H9 (cell line): ENCODE measurements around the gene MCAM. TPM values are rescaled to one million over a fixed set of nuclear protein-coding genes. Genes with fewer than 3 reads are reported as not detected.

Experiments used
- DNase-seq: peaks from one replicate; pipeline ENCODE4 v3.0.0-alpha.2; 2017
- H2AFZ ChIP-seq: one replicate; pipeline ENCODE4 v1.6.1; 2013; ENCODE audit warnings: mild to moderate bottlenecking, low read length, control low read depth, moderate library complexity
- H2AK5ac ChIP-seq: 2 replicates; pipeline ENCODE4 v1.6.1; 2013; ENCODE audit warnings: low read length, control low read depth, mixed read lengths; ENCODE audit not compliant: insufficient read length
- H2BK120ac ChIP-seq: one replicate; pipeline ENCODE4 v1.6.1; 2013; ENCODE audit warnings: low read depth, mild to moderate bottlenecking, low read length, control low read depth, inconsistent platforms; ENCODE audit not compliant: poor library complexity, severe bottlenecking
- H2BK12ac ChIP-seq: 2 replicates; pipeline ENCODE4 v1.6.1; 2013; ENCODE audit warnings: low read length, control low read depth, mixed read lengths, low read depth; ENCODE audit not compliant: insufficient read length
- H2BK15ac ChIP-seq: 2 replicates; pipeline ENCODE4 v1.6.1; 2013; ENCODE audit warnings: low read depth, low read length, control low read depth
- H2BK20ac ChIP-seq: one replicate; pipeline ENCODE4 v1.6.1; 2013; ENCODE audit warnings: low read depth, mild to moderate bottlenecking, low read length, control low read depth, inconsistent platforms; ENCODE audit not compliant: poor library complexity, severe bottlenecking
- H2BK5ac ChIP-seq: 2 replicates; pipeline ENCODE4 v1.6.1; 2013; ENCODE audit warnings: low read length, control low read depth, mixed read lengths; ENCODE audit not compliant: insufficient read length
- H3K14ac ChIP-seq: 2 replicates; pipeline ENCODE4 v1.6.1; 2013; ENCODE audit warnings: low read length, control low read depth; ENCODE audit not compliant: insufficient read depth
- H3K18ac ChIP-seq: 2 replicates; pipeline ENCODE4 v1.6.1; 2013; ENCODE audit warnings: low read depth, mild to moderate bottlenecking, mixed read lengths, low read length, control low read depth; ENCODE audit not compliant: insufficient read length
- H3K23ac ChIP-seq: 2 replicates; pipeline ENCODE4 v1.6.1; 2013; ENCODE audit warnings: low read length, control low read depth, mixed read lengths, low read depth; ENCODE audit not compliant: insufficient read length
- H3K23me2 ChIP-seq: 2 replicates; pipeline ENCODE4 v1.6.1; 2013; ENCODE audit warnings: low read depth, mild to moderate bottlenecking, mixed read lengths, low read length, control low read depth; ENCODE audit not compliant: insufficient read length, poor library complexity, severe bottlenecking
- H3K27ac ChIP-seq: 2 replicates; pipeline ENCODE4 v1.5.1; 2013; ENCODE audit warnings: low read length, control low read depth, mixed read lengths, low read depth; ENCODE audit not compliant: insufficient read length
- H3K27me3 ChIP-seq: 2 replicates; pipeline ENCODE4 v1.6.1; 2013; ENCODE audit warnings: low read length, control low read depth, inconsistent platforms; ENCODE audit not compliant: insufficient read depth
- H3K4ac ChIP-seq: 2 replicates; pipeline ENCODE4 v1.6.1; 2013; ENCODE audit warnings: low read depth, mild to moderate bottlenecking, control low read depth, inconsistent platforms, low read length, moderate library complexity
- H3K4me1 ChIP-seq: 2 replicates; pipeline ENCODE4 v1.6.1; 2013; ENCODE audit warnings: low read length, control low read depth, inconsistent platforms; ENCODE audit not compliant: insufficient read depth
- H3K4me2 ChIP-seq: 2 replicates; pipeline ENCODE4 v1.6.1; 2013; ENCODE audit warnings: low read length, control low read depth, mixed read lengths; ENCODE audit not compliant: insufficient read length, insufficient read depth
- H3K56ac ChIP-seq: 2 replicates; pipeline ENCODE4 v1.6.1; 2013; ENCODE audit warnings: low read depth, mild to moderate bottlenecking, mixed read lengths, low read length, control low read depth; ENCODE audit not compliant: insufficient read length
- H3K79me1 ChIP-seq: 2 replicates; pipeline ENCODE4 v1.6.1; 2013; ENCODE audit warnings: low read depth, mild to moderate bottlenecking, moderate library complexity, low read length, control low read depth, inconsistent platforms; ENCODE audit not compliant: insufficient read depth, poor library complexity, severe bottlenecking
- H3K79me2 ChIP-seq: 2 replicates; pipeline ENCODE4 v1.6.1; 2013; ENCODE audit warnings: low read length, control low read depth, inconsistent platforms; ENCODE audit not compliant: insufficient read depth
- H3K9ac ChIP-seq: 2 replicates; pipeline ENCODE4 v1.6.1; 2013; ENCODE audit warnings: low read length, control low read depth, mixed read lengths; ENCODE audit not compliant: insufficient read length; ENCODE audit errors: extremely low read depth
- H3K9me3 ChIP-seq: one replicate; pipeline ENCODE4 v1.6.1; 2013; ENCODE audit warnings: low read depth, low read length, inconsistent platforms; ENCODE audit not compliant: control insufficient read depth
- H3T11ph ChIP-seq: one replicate; pipeline ENCODE4 v1.6.1; 2013; ENCODE audit warnings: mild to moderate bottlenecking, low read length, control low read depth, inconsistent platforms
- H4K20me1 ChIP-seq: one replicate; pipeline ENCODE4 v1.6.1; 2013; ENCODE audit not compliant: control insufficient read depth, insufficient read length, insufficient read depth
- H4K5ac ChIP-seq: 2 replicates; pipeline ENCODE4 v1.6.1; 2013; ENCODE audit warnings: low read depth, mild to moderate bottlenecking, mixed read lengths, low read length, control low read depth; ENCODE audit not compliant: insufficient read length
- H4K8ac ChIP-seq: replicated peaks from 2 replicates; pipeline ENCODE4 v1.6.1; 2013; ENCODE audit warnings: low read length, control low read depth, mixed read lengths, low read depth; ENCODE audit not compliant: insufficient read length
- H4K91ac ChIP-seq: 2 replicates; pipeline ENCODE4 v1.6.1; 2013; ENCODE audit warnings: low read depth, mild to moderate bottlenecking, moderate library complexity, mixed read lengths, low read length, control low read depth; ENCODE audit not compliant: insufficient read length
- H3K27ac Mint-ChIP-seq, 3 experiments: 2 replicates in 2 of 3; 3 replicates in 1 of 3; pipeline ENCODE4 v1.8.0; 2020 to 2021; ENCODE audit warnings: mixed read lengths in 3 of 3, mild to moderate bottlenecking in 1 of 3, moderate library complexity in 1 of 3
- H3K27me3 Mint-ChIP-seq: 2 replicates; pipeline ENCODE4 v1.8.0; 2021; ENCODE audit warnings: low read depth, mild to moderate bottlenecking, moderate library complexity, mixed read lengths
- H3K36me3 Mint-ChIP-seq, 3 experiments: 2 replicates in 2 of 3; 3 replicates in 1 of 3; pipeline ENCODE4 v1.8.0; 2020 to 2021; ENCODE audit warnings: low read depth in 3 of 3, mixed read lengths in 3 of 3; ENCODE audit not compliant: insufficient read depth in 1 of 3
- H3K4me1 Mint-ChIP-seq, 2 experiments: 2 replicates each; pipeline ENCODE4 v1.8.0; 2020; ENCODE audit warnings: mixed read lengths in 2 of 2
- H3K4me3 Mint-ChIP-seq, 2 experiments: 2 replicates in 1 of 2; 3 replicates in 1 of 2; pipeline ENCODE4 v1.8.0; 2020 to 2021; ENCODE audit warnings: mild to moderate bottlenecking in 2 of 2, mixed read lengths in 2 of 2, moderate library complexity in 1 of 2
- H3K9me3 Mint-ChIP-seq, 2 experiments: 2 replicates in 1 of 2; 3 replicates in 1 of 2; pipeline ENCODE4 v1.8.0; 2020; ENCODE audit warnings: mild to moderate bottlenecking in 2 of 2, mixed read lengths in 2 of 2, moderate library complexity in 1 of 2
- CTCF ChIP-seq: fragments of 200-600 bp; sonication (generic); conservative IDR thresholded peaks from 3 replicates; pipeline ENCODE4 v1.8.0; 2021; ENCODE audit warnings: antibody characterized with exemption, mild to moderate bottlenecking
- WGBS: extraction: QIAGEN DNeasy Blood & Tissue Kit; methylation state at CpG from one replicate; pipeline ENCODE4 v1.1.7; 2013; ENCODE audit warnings: missing lambda C conversion rate, low lambda C conversion rate, mixed read lengths; ENCODE audit not compliant: insufficient read length; ENCODE audit errors: extremely low coverage; 5-methylcytosine and 5-hydroxymethylcytosine counted together
- total RNA-seq: library from RNA; stranded (reverse); gene quantifications from 2 replicates; pipeline ENCODE4 v1.2.1, GENCODE V29; 2021

Gene MCAM
- total RNA-seq, 1 experiment from 2014 or later, result 21.5 TPM

GRCh38 chr11:119309411-119309810, 7.5 kb downstream of the MCAM start:
- H3K4ac ChIP-seq, result no peak overlapping the region
- Mint-ChIP-seq H3K9me3 (no peaks in the 10 kb centered on the region), H3K4me1 (peaks cover 10 to 18% of the 10 kb centered on the region in 2 experiments; a peak in 3 of 4 replicates), H3K4me3 (no peak overlapping the region), H3K27me3 (peaks cover 4% of the 10 kb centered on the region), H3K36me3 (peaks cover 3 to 54% (median 29%) of the 10 kb centered on the region in 3 experiments; a peak in 5 of 7 replicates), H3K27ac (peak overlapping the region in 2 of 3 experiments; percentile 6 to 81; a peak in 4 of 7 replicates)
- no peak overlapping the region for H3K4me2 ChIP-seq
- no peak overlapping the region for H3K14ac ChIP-seq
- no peaks in the 10 kb centered on the region for H3K23me2 ChIP-seq
- no peak for DNase-seq
- no peak overlapping the region for H2BK5ac ChIP-seq
- H2AFZ ChIP-seq, result no peak overlapping the region
- H3K27ac ChIP-seq, result no peak overlapping the region
- no peak overlapping the region for H2BK15ac ChIP-seq
- no peaks in the 10 kb centered on the region for H3K4me1 ChIP-seq
- H3K56ac ChIP-seq, result no peak overlapping the region
- H2BK120ac ChIP-seq, result no peak overlapping the region
- H4K20me1 ChIP-seq, result no peaks in the 10 kb centered on the region
- H2BK12ac ChIP-seq, result no peak overlapping the region
- H4K8ac ChIP-seq, result no peak overlapping the region
- H3K9me3 ChIP-seq, result no peaks in the 10 kb centered on the region
- H3K27me3 ChIP-seq, result no peaks in the 10 kb centered on the region
- WGBS, result no CpG with 5 or more reads among the region's 11 CpGs
- no peak overlapping the region for H3K23ac ChIP-seq
- no peak overlapping the region for H3T11ph ChIP-seq
- H3K79me1 ChIP-seq, result no peaks in the 10 kb centered on the region
- no peak overlapping the region for H4K91ac ChIP-seq
- H4K5ac ChIP-seq, result no peak overlapping the region
- H3K18ac ChIP-seq, result no peak overlapping the region
- H3K79me2 ChIP-seq, result no peaks in the 10 kb centered on the region
- no peak overlapping the region for H2AK5ac ChIP-seq
- no peak for TF ChIP-seq CTCF
- no peak overlapping the region for H3K9ac ChIP-seq
- H2BK20ac ChIP-seq, result no peak overlapping the region
